Activated naive CD8-positive, alpha-beta T cell treated with anti-CD3 and anti-CD28 coated beads for 36 hours (primary cell): Measurements from ENCODE around the gene HSPA4. TPM values are rescaled to one million over a fixed set of nuclear protein-coding genes. Genes with fewer than 3 reads are reported as not detected.
"Not testable (repeated sequence)": the region's sequence is repeated elsewhere in the genome, so short reads cannot be mapped to it uniquely, and the experiment has no call there.

Experiments
- DNase-seq: peaks from one replicate; pipeline ENCODE4 v3.0.0; 2021
- H3K27ac Mint-ChIP-seq: one replicate; pipeline ENCODE4 v1.8.0; 2022; ENCODE audit warnings: mild to moderate bottlenecking, moderate library complexity, mixed read lengths
- H3K27me3 Mint-ChIP-seq: one replicate; pipeline ENCODE4 v1.8.0; 2022; ENCODE audit warnings: mild to moderate bottlenecking, mixed read lengths
- H3K36me3 Mint-ChIP-seq: one replicate; pipeline ENCODE4 v1.8.0; 2021; ENCODE audit warnings: mild to moderate bottlenecking, mixed read lengths
- H3K4me1 Mint-ChIP-seq: one replicate; pipeline ENCODE4 v1.8.0; 2021; ENCODE audit warnings: mixed read lengths
- H3K4me3 Mint-ChIP-seq: one replicate; pipeline ENCODE4 v1.8.0; 2022; ENCODE audit warnings: mild to moderate bottlenecking, moderate library complexity, mixed read lengths
- H3K9me3 Mint-ChIP-seq: one replicate; pipeline ENCODE4 v1.8.0; 2022; ENCODE audit warnings: mixed read lengths
- total RNA-seq, 2 experiments: library from RNA; stranded (reverse); gene quantifications; one replicate each; pipeline ENCODE4 v1.2.3, GENCODE V29; 2021

HSPA4 gene
- total RNA-seq, 2 experiments from 2014 or later = 296 to 302 TPM

DNA sequence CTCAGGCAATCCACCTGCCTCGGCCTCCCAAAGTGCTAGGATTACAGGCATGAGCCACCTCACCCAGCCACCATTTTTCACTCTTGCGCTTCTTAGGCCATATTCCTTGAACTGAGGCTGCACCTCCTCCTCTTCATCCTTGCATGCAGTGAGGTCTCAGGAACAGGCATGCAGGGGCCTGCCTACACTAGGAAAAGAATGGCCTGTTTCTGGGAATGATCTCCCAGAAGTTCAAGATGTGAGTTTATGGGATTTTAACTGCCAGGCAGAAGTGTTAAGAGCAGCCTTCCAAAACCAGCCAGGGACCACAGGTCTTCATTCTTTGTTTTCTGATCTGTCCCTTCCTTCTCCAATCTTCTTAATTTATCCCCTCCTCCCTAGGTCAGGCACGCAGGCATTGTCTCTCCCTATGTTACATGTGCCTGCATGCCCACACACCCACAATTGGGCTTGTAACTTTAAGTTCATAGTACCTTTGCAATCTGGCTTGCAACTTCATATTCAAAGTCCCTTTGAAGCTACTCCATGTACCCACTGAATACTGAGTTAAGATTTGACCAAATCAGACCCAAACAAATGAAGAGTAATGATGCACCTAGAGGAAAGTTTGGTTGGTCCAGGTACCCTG, 10.5 kb upstream of the HSPA4 start:
- Mint-ChIP-seq H3K4me3 (no peak overlapping the region), H3K36me3 (no peaks in the 10 kb centered on the region), H3K9me3 (no peaks in the 10 kb centered on the region), H3K27ac (no peak overlapping the region), H3K27me3 (peaks cover 2% of the 10 kb centered on the region), H3K4me1 (peaks cover 2% of the 10 kb centered on the region)
- DNase-seq = no peak

DNA sequence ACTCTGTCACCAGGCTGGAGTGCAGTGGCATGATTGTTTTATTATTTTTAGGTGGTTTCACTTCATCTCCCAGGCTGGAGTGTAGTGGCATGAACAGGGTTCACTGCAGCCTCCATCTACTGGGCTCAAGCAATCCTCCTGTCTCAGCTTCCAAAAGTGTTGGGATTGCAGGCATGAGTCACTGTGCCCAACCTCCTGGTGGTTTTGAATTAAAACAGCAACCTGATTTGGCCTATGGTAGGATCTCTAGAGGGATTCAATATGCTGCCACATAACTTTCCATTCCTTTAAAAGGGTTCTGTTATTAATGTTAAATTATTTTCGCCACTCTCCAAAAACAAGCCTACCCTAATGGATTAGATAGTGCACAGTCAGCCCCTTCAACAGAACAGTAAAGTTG, 9.9 kb upstream of the HSPA4 start:
- no peak for DNase-seq
- no peak overlapping the region for H3K27ac Mint-ChIP-seq
- no peaks in the 10 kb centered on the region for H3K36me3 Mint-ChIP-seq
- H3K4me3 Mint-ChIP-seq = no peak overlapping the region
- H3K4me1 Mint-ChIP-seq = peaks cover 2% of the 10 kb centered on the region
- no peaks in the 10 kb centered on the region for H3K27me3 Mint-ChIP-seq
- H3K9me3 Mint-ChIP-seq = no peaks in the 10 kb centered on the region

DNA sequence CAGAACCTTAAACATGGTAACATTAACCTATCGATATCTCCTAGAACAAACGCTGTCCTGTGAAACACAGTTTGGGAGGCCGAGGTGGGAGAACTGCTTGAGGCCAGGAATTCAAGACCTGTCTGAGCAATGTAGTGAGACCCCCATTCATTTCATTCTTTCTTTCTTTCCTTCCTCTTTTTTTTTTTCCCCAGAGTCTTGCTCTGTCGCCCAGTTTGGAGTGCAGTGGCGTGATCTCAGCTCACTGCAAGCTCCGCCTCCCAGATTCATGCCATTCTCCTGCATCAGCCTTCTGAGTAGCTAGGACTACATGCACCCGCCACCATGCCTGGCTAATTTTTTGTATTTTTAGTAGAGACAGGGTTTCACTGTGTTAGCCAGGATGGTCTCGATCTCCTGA, 5.3 kb upstream of the HSPA4 start:
- not testable (repeated sequence) for H3K9me3 Mint-ChIP-seq, H3K36me3 Mint-ChIP-seq, H3K27me3 Mint-ChIP-seq, H3K4me1 Mint-ChIP-seq, H3K4me3 Mint-ChIP-seq, DNase-seq
- H3K27ac Mint-ChIP-seq = peak overlapping the region; percentile 27

DNA sequence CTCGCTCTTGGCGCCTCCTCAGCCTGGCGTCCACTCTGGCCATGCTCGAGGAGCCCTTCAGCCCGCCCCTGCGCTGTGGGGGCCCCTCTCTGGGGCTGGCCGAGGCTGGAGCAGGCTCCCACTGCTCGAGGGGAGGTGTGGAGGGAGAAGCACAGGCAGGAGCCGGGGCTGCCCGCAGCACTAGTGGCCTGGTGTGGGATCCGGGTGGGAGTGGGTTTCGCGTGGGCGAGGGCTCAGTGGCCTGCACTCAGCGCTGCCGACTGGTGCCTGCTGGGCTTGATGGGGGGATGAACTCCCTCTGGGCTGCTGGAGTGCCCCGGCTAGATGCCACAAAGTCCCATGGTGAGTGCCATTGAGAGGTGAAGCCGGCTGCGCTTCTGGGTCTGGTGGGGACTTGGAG, 4.4 kb upstream of the HSPA4 start:
- DNase-seq = no peak
- Mint-ChIP-seq H3K4me1 (peaks cover 8% of the 10 kb centered on the region), H3K4me3 (no peak overlapping the region), H3K27ac (no peak overlapping the region), H3K9me3 (no peaks in the 10 kb centered on the region), H3K36me3 (peaks cover 1% of the 10 kb centered on the region), H3K27me3 (no peaks in the 10 kb centered on the region)

DNA sequence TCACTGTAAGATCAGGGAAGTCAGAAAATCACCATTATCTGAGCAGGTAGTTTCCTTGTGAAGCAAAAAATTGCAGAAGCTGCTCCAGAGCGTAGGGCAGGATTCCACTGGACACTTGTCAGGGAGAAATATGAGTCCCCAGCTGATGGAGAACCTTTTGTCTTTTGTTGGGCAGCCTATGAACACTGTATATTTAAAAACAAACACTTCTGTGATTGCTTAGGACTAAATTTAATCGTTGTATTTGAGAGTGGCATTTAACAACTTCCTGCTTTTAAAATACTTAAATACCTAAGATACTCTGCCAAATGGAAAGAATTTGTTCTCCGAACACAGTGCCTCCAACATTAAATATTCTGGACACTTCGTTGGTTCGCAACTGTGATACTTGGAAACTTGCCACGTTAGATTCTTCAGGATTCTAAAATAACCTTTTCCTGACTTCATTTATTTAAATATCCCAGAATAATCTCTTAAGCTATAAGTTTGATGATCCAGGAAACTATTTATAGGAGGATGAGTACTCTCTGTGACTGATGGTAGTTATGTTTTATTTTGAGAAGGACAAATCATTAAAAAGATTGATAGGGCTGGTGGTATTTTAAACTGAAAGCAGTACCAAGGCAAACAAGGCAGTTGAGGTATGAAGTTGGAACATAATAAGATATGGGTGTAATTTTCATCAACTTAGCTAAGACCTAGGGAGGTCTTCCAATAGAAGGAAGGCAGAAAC, 2.7 kb upstream of the HSPA4 start:
- peaks cover 10% of the 10 kb centered on the region for H3K4me1 Mint-ChIP-seq
- H3K36me3 Mint-ChIP-seq = peaks cover 15% of the 10 kb centered on the region
- DNase-seq = no peak
- H3K4me3 Mint-ChIP-seq = no peak overlapping the region
- no peaks in the 10 kb centered on the region for H3K27me3 Mint-ChIP-seq
- H3K27ac Mint-ChIP-seq = peak overlapping the region; percentile 65
- no peaks in the 10 kb centered on the region for H3K9me3 Mint-ChIP-seq

DNA sequence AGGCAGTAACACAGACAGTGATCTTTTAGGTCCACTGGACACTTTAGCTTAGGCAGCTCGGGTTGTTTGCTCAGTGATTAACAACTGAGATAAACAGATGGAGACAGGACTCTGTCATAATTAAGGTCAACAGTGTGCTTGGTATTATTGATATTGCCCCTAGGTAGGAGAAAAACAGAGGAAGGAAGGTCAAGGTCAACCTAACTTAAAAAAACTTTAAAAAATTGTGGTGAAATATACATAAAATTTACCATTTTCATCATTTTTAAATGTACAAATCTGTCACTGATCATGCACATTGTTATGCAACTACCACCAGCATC, 2.1 kb upstream of the HSPA4 start:
- H3K36me3 Mint-ChIP-seq = peaks cover 19% of the 10 kb centered on the region
- peak overlapping the region; percentile 65 for H3K27ac Mint-ChIP-seq
- H3K9me3 Mint-ChIP-seq = no peaks in the 10 kb centered on the region
- no peaks in the 10 kb centered on the region for H3K27me3 Mint-ChIP-seq
- peaks cover 13% of the 10 kb centered on the region for H3K4me1 Mint-ChIP-seq
- no peak overlapping the region for H3K4me3 Mint-ChIP-seq
- no peak for DNase-seq

DNA sequence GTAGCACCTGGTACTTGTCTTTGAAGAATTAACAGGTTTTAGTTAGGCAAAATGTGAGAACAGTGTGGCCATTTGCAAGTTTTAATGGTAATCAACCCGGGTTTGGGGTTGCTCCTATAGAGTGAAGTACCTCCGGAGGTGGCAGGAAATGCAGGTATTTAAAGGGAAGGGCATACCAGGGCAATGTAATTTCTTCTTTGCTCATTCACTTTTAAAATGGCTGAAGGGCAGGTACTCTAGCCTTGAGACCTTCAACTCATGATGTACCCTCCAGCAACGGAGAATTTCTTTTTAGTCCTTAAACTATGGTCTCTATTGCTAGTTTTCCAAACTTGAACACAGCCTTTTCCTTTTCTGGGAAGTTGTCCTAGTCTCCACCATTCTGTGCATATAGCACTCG, 1.3 kb upstream of the HSPA4 start:
- Mint-ChIP-seq H3K4me3 (peak overlapping the region; percentile 97), H3K4me1 (peaks cover 20% of the 10 kb centered on the region), H3K36me3 (peaks cover 27% of the 10 kb centered on the region), H3K27me3 (no peaks in the 10 kb centered on the region), H3K9me3 (no peaks in the 10 kb centered on the region), H3K27ac (peak overlapping the region; percentile 99)
- DNase-seq = no peak

DNA sequence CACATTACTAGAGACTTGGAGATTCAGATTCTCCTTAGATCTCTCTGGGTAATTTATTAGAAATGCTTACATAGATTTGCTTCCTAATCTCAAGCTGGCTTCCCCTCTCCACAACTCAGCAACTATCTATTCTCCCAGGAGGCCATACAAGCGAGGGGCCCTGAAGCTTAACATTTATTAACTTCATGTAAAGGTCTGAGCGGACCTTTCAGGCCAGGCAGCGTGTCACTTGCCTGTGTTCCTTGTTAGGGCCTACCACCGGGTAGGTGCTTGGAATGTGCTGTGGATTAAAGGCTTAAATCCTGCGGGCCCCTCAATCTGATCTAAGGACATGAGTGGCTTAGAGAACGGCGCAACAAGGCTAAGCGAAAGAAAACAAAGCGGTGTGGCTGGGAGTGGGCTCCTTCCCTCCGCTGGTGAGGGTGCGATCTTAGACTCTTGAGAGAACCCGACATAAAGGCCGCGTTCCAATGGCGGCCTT, 712 bp upstream of the HSPA4 start:
- H3K27ac Mint-ChIP-seq = peak overlapping the region; percentile 99
- H3K36me3 Mint-ChIP-seq = peaks cover 32% of the 10 kb centered on the region
- peak overlapping the region; percentile 97 for H3K4me3 Mint-ChIP-seq
- peaks cover 26% of the 10 kb centered on the region for H3K4me1 Mint-ChIP-seq
- H3K9me3 Mint-ChIP-seq = no peaks in the 10 kb centered on the region
- no peaks in the 10 kb centered on the region for H3K27me3 Mint-ChIP-seq
- no peak for DNase-seq

DNA sequence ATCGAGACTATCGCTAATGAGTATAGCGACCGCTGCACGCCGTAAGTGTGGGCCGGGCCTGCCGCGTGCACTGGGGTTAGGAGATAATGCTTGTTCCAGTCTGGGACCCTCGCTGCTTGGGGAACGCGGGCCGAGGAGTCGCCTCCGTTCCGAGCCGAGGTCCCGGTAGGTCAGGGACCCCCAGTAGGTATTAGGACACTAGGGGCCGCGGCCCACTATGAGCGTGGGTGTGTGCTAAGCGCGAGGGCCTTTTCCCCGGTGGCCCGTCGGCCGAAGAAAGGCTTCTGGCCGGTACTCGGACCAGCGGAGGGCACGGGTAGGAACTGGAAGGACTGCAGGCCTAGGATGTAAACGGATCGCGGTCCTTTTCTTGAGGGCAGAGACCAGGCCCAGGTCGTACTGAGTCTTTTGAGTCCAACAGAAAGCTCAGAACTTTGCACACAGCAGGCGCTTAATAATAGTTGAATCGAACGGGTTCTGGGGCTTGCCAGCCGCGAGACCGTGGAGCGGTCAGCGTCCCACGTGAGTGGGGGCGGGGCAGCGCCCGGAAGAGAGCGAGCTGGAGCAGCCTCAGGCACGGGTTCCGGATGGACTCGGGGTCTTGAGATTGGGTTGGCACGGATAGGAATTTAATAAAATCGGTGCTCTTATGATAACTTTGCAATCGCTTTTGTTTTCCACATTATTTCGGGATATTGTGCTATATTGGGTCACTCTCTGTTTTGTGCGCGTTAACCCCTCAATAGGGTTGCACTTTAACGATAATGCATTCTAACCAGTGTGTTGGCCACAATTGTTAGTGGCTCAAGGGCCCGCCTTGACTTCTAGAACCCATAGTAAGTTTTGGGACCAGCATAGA, 733 bp downstream of the HSPA4 start:
- DNase-seq = peak; percentile 75
- H3K4me3 Mint-ChIP-seq = peak overlapping the region; percentile 97
- H3K36me3 Mint-ChIP-seq = peaks cover 33% of the 10 kb centered on the region
- no peaks in the 10 kb centered on the region for H3K27me3 Mint-ChIP-seq
- peak overlapping the region; percentile 99 for H3K27ac Mint-ChIP-seq
- no peaks in the 10 kb centered on the region for H3K9me3 Mint-ChIP-seq
- peaks cover 35% of the 10 kb centered on the region for H3K4me1 Mint-ChIP-seq

DNA sequence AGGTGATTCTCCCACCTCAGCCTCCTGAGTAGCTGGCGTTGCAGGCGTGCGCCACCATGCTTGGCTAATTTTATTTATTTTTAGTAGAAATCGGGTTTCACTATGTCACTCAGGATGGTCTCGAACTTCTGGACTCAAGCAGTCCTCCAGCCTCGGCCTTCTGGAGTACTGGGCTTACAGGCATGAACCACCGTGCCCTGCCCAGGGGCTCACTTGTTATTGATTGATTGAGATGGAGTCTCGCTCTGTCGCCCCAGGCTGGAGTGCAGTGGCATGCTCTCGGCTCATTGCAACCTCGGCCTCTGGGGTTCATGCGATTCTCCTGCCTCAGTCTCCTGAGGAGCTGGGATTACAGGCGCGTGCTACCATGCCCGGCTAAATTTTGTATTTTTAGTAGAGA, 1.6 kb downstream of the HSPA4 start:
- no peaks in the 10 kb centered on the region for H3K9me3 Mint-ChIP-seq
- DNase-seq = no peak
- peaks cover 41% of the 10 kb centered on the region for H3K4me1 Mint-ChIP-seq
- H3K36me3 Mint-ChIP-seq = peaks cover 37% of the 10 kb centered on the region
- H3K4me3 Mint-ChIP-seq = peak overlapping the region; percentile 97
- no peaks in the 10 kb centered on the region for H3K27me3 Mint-ChIP-seq
- peak overlapping the region; percentile 34 for H3K27ac Mint-ChIP-seq

DNA sequence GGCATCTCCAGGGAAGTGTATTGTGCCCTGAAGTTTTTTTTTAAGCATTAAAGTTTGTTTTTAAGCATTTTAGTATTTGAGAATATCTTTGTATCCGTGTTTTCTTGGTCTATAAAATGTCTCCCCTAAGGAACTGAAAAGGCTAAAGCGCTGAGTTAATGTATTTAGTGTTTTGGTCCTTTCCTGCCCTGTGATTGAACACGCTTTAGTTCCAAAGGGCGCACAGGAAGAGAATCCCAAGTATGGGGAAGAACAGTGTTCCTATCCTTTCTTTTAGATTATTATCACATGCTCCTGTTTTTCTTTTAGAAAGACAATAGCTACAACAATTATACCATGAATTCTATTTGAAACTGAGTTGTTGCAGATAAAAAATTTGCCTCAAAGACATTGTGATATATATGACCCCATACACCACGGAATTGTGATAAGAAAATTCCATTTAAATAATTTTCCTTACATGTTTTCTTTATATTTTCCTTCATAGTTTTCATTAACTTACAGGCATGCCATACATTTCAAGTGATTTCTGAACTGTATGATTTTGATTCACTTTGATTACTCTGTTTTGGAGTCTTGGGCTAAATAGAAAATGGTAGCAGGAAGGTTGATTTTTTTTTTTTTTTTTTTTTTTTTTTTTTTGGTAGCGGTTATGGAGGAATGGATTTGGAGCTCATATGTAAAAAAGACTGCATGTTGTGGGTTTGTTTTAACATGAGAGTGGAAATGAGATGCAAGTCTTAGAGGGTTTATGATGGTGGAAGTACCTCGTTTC, 3.1 kb downstream of the HSPA4 start:
- Mint-ChIP-seq H3K4me1 (peaks cover 46% of the 10 kb centered on the region), H3K27ac (no peak overlapping the region)

DNA sequence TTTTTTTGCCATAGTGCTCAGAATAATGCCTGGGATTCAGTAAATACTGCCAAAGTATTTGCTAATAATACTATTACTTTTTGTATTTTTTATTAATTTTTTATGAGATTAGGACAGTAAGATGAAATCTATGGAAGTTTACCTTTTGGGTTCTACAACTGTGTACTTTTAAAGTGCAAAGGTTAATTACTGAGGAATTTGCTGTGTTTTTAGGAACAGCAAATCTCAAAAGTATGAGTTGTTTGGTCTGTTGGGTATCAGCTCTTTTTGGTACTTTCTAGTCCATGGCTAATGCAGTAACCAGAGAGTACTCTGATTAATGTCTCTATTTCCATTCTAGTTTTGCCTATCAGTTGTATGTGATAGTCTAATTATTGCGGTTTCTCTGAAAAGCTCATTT, 5.1 kb downstream of the HSPA4 start:
- H3K9me3 Mint-ChIP-seq = no peaks in the 10 kb centered on the region
- H3K4me1 Mint-ChIP-seq = peaks cover 50% of the 10 kb centered on the region
- H3K4me3 Mint-ChIP-seq = no peak overlapping the region
- peaks cover 41% of the 10 kb centered on the region for H3K36me3 Mint-ChIP-seq
- H3K27ac Mint-ChIP-seq = no peak overlapping the region
- no peaks in the 10 kb centered on the region for H3K27me3 Mint-ChIP-seq
- no peak for DNase-seq

More for the DNA sequence above, 3.1 kb downstream of the HSPA4 start:
- Mint-ChIP-seq H3K9me3 (no peaks in the 10 kb centered on the region), H3K36me3 (peaks cover 35% of the 10 kb centered on the region), H3K4me3 (peak overlapping the region; percentile 55), H3K27me3 (no peaks in the 10 kb centered on the region)
- DNase-seq = no peak

DNA sequence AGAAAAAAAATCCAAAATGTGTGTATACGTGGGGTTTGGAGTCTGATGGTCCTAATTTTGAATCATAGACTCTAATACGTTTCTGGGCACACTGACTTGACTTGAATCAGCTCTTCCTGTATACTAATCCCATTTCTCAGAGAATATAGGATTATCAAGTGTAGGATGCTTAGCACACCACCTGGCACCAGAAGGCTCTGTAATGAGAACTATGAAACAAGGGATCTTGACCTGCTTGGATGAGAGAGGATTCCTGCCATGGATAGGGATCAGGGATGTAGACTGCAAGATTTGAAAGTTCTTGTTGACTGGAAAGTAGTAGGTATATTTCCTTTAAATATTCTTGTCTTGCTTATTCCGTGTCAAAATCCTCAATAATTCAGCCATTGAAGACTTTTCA, 7.8 kb downstream of the HSPA4 start:
- DNase-seq = no peak
- Mint-ChIP-seq H3K4me3 (no peak overlapping the region), H3K27me3 (no peaks in the 10 kb centered on the region), H3K4me1 (peaks cover 58% of the 10 kb centered on the region), H3K36me3 (peaks cover 26% of the 10 kb centered on the region), H3K27ac (no peak overlapping the region), H3K9me3 (no peaks in the 10 kb centered on the region)

DNA sequence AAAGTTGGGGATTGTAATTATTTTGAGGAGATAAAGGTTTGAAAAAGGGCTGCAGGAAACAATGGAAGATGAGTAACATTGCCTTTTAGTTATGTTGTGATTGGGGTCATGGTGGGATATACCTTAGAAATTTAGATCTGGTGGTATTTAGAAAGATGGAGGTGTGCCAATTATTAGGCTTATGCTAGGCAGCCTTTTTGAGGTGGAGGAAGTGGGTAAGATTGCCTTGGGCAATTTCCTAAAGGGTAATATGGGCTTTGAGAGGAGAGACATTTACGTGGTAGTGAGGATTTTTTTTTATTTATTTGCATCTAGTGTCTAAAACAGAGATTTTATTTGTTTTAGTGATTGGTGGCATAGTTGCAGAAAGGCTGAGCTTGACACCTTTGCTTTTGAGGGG, 10.5 kb downstream of the HSPA4 start:
- DNase-seq = no peak
- Mint-ChIP-seq H3K27ac (peak overlapping the region; percentile 32), H3K27me3 (no peaks in the 10 kb centered on the region), H3K4me1 (peaks cover 41% of the 10 kb centered on the region), H3K36me3 (peaks cover 14% of the 10 kb centered on the region), H3K4me3 (no peak overlapping the region), H3K9me3 (no peaks in the 10 kb centered on the region)

DNA sequence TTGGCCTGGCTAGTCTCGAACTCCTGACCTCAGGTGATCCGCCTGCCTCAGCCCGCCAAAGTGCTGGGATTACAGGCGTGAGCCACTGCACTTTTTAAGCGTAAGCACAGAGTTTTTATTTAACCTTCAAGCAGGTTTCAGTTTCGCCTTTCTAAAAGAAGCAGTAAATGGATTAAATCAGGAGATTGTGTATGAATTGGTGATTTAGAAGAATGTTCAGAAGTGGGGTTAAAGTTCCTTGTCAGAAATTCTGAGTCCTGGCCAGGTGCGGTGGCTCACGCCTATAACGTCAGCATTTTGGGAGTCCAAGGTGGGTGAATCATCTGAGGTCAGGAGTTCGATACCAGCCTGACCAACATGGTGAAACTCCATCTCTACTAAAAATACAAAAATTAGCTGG, 12.2 kb downstream of the HSPA4 start:
- Mint-ChIP-seq H3K27me3 (no peaks in the 10 kb centered on the region), H3K4me1 (peaks cover 34% of the 10 kb centered on the region), H3K4me3 (no peak overlapping the region), H3K9me3 (no peaks in the 10 kb centered on the region), H3K36me3 (peaks cover 22% of the 10 kb centered on the region), H3K27ac (no peak overlapping the region)
- no peak for DNase-seq
